Vagina (tissue), 2 donors: ENCODE data around the gene F12.

ENCODE experiments used
- CTCF ChIP-seq, 3 experiments: fragments of 450-650 bp in 2 of 3; fragments of 200-600 bp in 1 of 3; sonication (generic) in 1 of 3; IDR thresholded peaks; one replicate each; pipeline ENCODE4 v1.5.1; 2017 to 2019; ENCODE audit warnings: antibody characterized with exemption in 3 of 3, mild to moderate bottlenecking in 2 of 3, moderate library complexity in 2 of 3
- POLR2A ChIP-seq, 2 donors: fragments of 450-650 bp; IDR thresholded peaks; one replicate each; pipeline ENCODE4 v1.6.1; 2017; ENCODE audit warnings: antibody characterized with exemption in 2 of 2, mild to moderate bottlenecking in 2 of 2, moderate library complexity in 2 of 2
- POLR2AphosphoS5 ChIP-seq, 2 donors: sonication (generic); formaldehyde crosslinking; IDR thresholded peaks; one replicate each; pipeline ENCODE4 v1.9.0; 2017; ENCODE audit warnings: antibody characterized with exemption in 2 of 2, mild to moderate bottlenecking in 2 of 2, low read depth in 1 of 2; ENCODE audit not compliant: insufficient read depth in 1 of 2

- TF ChIP-seq POLR2AphosphoS5 (IDR thresholded peaks at IDR 0.05; ENCODE audit: insufficient read depth in 1 of 2, low read depth in 1 of 2) = no peak
- TF ChIP-seq CTCF (IDR thresholded peaks at IDR 0.05) = no peak
- no peak for TF ChIP-seq POLR2A (IDR thresholded peaks at IDR 0.05)
These were observed at the start of gene F12 for GRCh38 chr5:177409043-177409801.
